Large intestine (tissue), 3 donors: ENCODE data around the gene FOXK2. TPM values are rescaled to one million over a fixed set of nuclear protein-coding genes. Genes with fewer than 3 reads are reported as not detected.

Source experiments
- DNase-seq, 2 donors: peaks; one replicate each; pipeline versions ENCODE4 v3.0.0 to v3.0.0-alpha.2; 2013
- H3K27ac ChIP-seq: one replicate; pipeline ENCODE4 v1.5.1; 2013; ENCODE audit warnings: low read length
- H3K27me3 ChIP-seq: 2 replicates; pipeline ENCODE4 v1.6.1; 2013; ENCODE audit warnings: low read length; ENCODE audit not compliant: control insufficient read depth, insufficient read depth
- H3K36me3 ChIP-seq: 2 replicates; pipeline ENCODE4 v1.6.1; 2013; ENCODE audit warnings: low read length; ENCODE audit not compliant: control insufficient read depth, insufficient read depth
- H3K4me1 ChIP-seq: one replicate; pipeline ENCODE4 v1.6.1; 2013; ENCODE audit warnings: low read length; ENCODE audit not compliant: control insufficient read depth, insufficient read depth
- H3K4me3 ChIP-seq: one replicate; pipeline ENCODE4 v1.5.1; 2013; ENCODE audit warnings: low read length
- H3K9me3 ChIP-seq: one replicate; pipeline ENCODE4 v1.6.1; 2013; ENCODE audit warnings: mild to moderate bottlenecking, low read depth, low read length, moderate library complexity; ENCODE audit not compliant: control insufficient read depth
- WGBS: methylation state at CpG from one replicate; pipeline ENCODE4 v1.1.5; 2013; ENCODE audit warnings: low lambda C conversion rate; ENCODE audit not compliant: insufficient coverage; 5-methylcytosine and 5-hydroxymethylcytosine counted together
- polyA plus RNA-seq: library from polyadenylated mRNA; unstranded; fragments of 120-200 nt; gene quantifications from one replicate; pipeline ENCODE4 v1.2.1, GENCODE V29; 2013

Gene FOXK2
- polyA plus RNA-seq, 1 donor, result 29.7 TPM

DNA sequence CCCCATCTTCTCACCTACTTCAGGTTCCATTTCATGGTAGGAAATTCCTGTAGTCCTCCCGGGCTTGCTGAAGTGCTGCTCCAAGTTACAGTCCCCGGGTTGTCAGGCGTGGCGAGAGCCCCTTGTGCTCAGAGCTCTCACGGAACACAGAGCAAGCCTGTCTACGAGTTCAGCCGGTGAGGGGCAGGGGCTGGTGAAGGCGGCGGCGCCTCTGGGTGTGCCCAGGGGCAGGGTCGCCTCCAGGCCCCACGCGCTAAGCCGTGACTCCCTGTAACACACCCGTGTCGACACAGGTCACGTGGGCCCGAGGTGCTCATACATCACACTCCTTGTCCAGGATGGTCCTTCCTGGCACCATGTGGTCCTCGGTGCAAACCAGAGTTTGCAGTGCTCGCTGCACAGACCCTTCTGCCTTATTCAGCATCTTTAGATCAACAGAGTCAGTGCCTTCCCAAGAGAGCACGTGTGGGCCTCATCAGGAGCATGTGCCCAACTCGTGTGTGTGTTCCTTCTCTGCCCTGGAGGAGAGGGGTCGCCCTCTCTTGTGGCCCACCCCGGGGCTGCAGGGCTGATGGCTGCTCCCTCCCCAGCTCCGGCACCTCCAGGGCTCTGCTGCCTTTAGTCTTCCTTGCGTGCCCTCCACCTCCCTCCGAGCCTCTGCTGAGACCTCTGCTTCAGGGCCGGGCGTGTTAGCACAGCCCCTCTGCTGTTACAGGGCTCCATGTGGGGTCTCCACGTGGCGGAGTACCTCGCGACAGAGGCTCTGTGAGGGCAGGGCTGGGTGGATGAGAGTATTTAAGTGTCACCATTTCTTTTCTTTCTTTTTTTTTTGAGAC is 77.5 kb downstream of the FOXK2 start:
- Histone ChIP-seq H3K36me3 (peaks cover 70% of the 10 kb centered on the region), H3K9me3 (peaks cover 14% of the 10 kb centered on the region), H3K4me3 (no peak overlapping the region), H3K27me3 (no peaks in the 10 kb centered on the region), H3K27ac (no peak overlapping the region), H3K4me1 (peaks cover 15% of the 10 kb centered on the region)
- 90% methylated on average over 2 of the region's 33 CpGs for WGBS
- DNase-seq, result no peak

DNA sequence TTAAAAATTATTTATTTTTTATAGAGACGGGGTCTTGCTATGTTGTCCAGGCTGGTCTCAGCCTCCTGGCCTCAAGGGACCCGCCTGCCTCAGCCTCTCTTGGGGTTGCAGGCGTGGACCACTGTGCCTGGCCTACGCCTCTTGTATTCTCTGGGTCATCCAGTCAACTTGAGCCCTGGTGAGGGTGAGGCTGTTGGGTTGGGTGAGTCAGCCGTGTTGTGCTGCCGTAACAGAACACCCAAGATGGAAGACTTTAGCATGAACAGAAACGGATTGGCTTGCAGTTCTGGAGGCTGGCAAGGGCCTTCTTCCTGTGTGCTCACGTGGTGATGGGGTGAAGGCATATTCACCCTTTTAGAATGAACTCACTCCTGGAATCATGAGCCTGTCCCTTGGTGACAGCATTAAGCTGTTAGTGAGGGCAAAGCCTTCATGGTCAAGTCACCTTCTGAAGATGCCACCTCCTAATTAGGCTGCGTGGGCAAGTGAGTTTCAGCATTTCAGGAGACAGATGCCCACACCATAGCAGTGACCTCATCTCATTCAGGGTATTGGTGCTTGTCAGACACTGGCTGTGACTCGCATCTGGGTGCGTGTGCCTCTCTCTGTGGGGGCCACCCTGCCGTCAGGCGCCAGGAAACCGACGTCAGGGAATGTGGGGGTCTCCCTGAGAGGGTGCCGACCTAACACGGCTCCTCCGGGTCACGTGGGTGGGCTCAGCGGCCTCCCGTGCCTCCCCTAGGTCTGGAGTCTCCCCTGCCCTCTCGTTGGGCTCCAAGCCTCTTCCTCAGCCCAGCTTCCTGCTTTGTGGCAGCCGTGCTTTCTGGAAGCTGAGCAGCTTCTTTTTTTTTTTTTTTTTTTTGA is 79.0 kb downstream of the FOXK2 start:
- WGBS, result 60% methylated on average over 1 of the region's 23 CpGs
- peaks cover 84% of the 10 kb centered on the region for H3K36me3 ChIP-seq
- no peak overlapping the region for H3K27ac ChIP-seq
- no peak overlapping the region for H3K4me3 ChIP-seq
- peaks cover 6% of the 10 kb centered on the region for H3K4me1 ChIP-seq
- peaks cover 14% of the 10 kb centered on the region for H3K9me3 ChIP-seq
- no peaks in the 10 kb centered on the region for H3K27me3 ChIP-seq
- DNase-seq, result no peak

DNA sequence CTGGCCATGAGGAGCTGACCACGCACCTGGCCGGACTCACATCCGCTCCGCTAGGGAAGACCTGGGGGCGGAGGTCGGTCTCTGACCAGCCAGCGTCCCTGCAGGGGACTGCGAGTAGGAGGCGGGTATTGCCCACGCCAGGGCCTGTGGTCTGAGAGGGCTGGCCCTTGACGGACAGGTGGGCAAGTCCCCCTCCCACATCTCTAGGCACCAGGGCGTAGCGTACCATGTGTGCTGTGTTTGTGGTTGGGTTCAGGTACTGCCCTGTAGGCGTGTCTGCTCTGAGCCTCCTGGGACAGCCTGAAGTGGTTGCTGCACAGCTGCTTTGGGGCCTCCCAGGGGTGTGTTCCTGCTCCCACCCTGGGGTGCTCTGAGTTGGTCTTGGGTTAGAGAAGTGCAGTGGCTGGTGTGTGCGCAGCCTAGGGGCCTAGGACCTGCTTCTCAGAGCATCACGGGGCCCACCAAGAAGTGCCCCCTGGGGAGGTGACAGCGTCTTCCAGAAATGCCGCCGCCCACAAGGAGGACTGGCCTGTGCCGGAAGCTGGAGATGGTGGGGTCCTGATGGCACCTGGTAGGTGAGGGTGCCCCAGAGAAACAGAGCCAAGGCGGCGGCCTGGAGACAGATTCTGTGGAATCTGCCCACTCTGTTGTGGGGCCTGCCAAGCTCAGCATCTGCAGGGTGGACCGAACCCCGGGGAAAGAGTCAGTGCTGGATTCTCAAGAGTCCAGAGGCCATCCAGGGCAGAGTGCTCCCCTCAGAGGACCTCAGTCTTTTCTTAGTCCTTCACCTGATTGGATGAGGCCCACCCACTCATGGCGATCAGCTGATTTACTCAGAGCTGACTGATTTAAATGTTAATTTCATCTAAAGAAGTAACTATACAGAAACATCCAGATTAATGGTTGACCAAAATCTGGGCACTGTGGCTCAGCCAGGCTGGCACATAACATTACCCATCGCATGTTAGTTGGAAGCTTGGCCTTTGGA is 80.4 kb downstream of the FOXK2 start:
- no CpG with 5 or more reads among the region's 26 CpGs for WGBS
- Histone ChIP-seq H3K36me3 (peaks cover 90% of the 10 kb centered on the region), H3K27me3 (no peaks in the 10 kb centered on the region), H3K9me3 (peaks cover 11% of the 10 kb centered on the region), H3K4me1 (no peaks in the 10 kb centered on the region), H3K27ac (no peak overlapping the region), H3K4me3 (no peak overlapping the region)
- no peak for DNase-seq

DNA sequence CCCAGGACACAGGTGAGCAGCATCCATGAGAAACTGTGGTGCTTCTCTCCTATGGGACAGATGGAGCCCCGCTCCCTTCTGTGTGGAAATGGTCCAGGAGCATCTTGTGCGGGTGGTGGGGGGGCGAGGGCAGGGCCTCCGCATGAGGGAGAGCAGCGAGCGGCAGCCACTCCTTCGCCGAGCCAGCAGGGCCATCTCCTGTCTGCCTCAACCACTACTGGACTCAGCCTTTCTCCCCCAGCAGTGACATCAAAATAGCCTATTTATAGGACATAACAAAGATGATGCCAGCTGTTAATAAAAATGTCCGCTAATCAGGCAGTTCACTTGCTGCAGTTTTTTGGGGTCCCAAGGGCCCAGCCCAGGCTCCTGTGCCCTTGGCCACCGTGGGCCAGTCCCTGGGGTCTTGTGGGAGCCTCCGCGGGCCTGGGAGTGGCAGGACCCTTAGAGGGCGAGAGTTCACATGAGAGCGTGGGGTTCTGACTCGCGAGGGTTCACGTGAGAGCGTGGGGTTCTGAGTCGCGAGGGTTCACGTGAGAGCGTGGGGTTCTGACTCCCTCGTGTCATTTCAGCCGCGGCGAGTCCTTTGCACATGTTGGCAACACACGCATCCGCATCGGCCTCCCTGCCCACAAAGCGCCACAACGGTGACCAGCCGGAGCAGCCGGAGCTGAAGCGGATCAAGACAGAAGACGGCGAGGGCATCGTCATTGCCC is 81.4 kb downstream of the FOXK2 start:
- peaks cover 11% of the 10 kb centered on the region for H3K9me3 ChIP-seq
- H3K36me3 ChIP-seq, result peaks cover 89% of the 10 kb centered on the region
- no peak overlapping the region for H3K4me3 ChIP-seq
- no peak overlapping the region for H3K27ac ChIP-seq
- H3K4me1 ChIP-seq, result no peaks in the 10 kb centered on the region
- no peaks in the 10 kb centered on the region for H3K27me3 ChIP-seq
- no peak for DNase-seq
- no CpG with 5 or more reads among the region's 37 CpGs for WGBS

DNA sequence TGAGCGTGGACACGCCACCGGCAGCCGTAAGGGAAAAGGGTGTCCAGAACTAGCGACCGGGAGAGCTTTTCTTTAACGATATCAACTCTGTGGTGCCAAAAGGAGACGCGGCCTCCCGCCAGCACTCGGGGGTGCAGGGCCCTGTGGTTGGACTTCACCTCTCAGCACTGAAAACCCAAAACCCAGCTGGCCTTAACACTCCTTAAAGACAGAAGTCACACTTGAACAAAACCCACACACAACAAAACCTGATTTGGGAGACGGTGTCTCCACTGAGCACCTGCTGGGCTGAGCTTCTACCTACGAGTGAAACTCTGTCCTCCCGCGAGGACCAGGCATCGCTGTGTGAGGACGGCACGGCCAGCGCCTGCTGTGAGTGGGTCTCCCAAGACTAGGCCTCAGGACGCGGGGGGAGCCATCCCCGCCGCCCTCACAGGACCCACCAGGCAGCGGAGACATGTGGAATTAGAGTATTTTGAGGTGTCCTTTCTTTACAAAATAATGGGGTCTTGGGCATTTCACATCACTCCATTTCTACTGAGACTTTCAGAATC is 82.0 kb downstream of the FOXK2 start:
- WGBS, result no CpG with 5 or more reads among the region's 24 CpGs
- peaks cover 89% of the 10 kb centered on the region for H3K36me3 ChIP-seq
- no peak for DNase-seq

DNA sequence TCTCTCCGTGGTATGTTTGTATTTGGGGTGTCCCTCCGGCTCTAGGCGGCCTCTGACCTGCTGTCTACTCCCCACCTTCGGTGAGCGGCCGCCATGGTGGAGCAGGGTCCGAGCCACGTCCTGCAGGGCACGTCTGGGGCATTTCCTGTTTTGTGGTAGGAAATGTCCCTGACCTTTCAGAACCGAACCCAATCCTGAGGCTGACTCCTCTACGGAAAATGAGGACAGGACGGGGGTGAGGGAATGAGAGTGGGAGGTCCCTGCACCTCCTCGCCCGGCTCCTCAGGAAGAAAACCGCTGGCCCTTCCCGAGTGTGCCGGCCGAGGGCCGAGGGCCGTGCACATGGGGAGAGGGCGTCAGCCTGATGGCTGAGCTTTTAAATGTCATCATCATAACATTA is 83.0 kb downstream of the FOXK2 start:
- H3K4me1 ChIP-seq, result no peaks in the 10 kb centered on the region
- no CpG with 5 or more reads among the region's 21 CpGs for WGBS
- no peak overlapping the region for H3K4me3 ChIP-seq
- DNase-seq, result no peak
- peaks cover 80% of the 10 kb centered on the region for H3K36me3 ChIP-seq
- H3K27ac ChIP-seq, result no peak overlapping the region
- H3K27me3 ChIP-seq, result no peaks in the 10 kb centered on the region
- peaks cover 11% of the 10 kb centered on the region for H3K9me3 ChIP-seq

More for the DNA sequence above, 82.0 kb downstream of the FOXK2 start:
- no peaks in the 10 kb centered on the region for H3K4me1 ChIP-seq
- H3K27ac ChIP-seq, result no peak overlapping the region
- no peaks in the 10 kb centered on the region for H3K27me3 ChIP-seq
- no peak overlapping the region for H3K4me3 ChIP-seq
- H3K9me3 ChIP-seq, result peaks cover 11% of the 10 kb centered on the region

DNA sequence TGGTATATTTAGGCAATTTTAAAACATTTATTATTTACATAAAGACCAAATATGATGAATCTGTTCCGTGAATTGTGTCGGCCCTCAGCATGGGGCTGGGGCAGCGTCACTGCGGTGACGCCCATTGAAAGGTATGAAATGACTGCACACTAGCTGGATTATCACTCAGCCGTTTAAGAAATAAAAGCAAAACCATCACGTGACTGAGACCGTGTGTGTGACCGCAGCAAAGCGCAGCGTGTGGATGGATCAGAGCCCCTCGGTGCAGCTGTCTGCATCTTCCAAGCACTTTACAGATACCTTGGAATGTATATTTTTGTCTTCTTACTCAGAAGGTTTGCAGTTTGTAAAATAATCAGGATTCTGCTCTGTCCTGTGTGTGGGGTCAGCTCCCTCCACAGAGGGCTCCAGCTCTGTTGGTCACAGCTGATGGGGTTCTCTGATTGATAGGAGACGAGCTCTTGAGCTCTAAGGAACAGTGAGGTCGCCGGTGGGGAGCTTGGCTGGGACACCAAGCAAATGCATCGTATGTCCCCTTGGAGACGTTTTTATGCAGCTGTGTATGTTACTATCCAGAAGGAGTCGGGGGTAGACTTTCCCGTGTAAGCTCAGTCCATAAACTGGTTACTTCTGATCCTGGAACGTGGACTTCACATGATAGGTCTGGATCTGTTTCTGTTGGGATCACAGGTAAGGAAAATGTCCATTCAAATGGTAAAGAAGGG is 83.6 kb downstream of the FOXK2 start:
- DNase-seq, result no peak
- 83% methylated on average over 1 of the region's 20 CpGs for WGBS
- Histone ChIP-seq H3K36me3 (peaks cover 79% of the 10 kb centered on the region), H3K27me3 (no peaks in the 10 kb centered on the region), H3K9me3 (peaks cover 11% of the 10 kb centered on the region), H3K4me3 (no peak overlapping the region), H3K4me1 (no peaks in the 10 kb centered on the region), H3K27ac (no peak overlapping the region)

DNA sequence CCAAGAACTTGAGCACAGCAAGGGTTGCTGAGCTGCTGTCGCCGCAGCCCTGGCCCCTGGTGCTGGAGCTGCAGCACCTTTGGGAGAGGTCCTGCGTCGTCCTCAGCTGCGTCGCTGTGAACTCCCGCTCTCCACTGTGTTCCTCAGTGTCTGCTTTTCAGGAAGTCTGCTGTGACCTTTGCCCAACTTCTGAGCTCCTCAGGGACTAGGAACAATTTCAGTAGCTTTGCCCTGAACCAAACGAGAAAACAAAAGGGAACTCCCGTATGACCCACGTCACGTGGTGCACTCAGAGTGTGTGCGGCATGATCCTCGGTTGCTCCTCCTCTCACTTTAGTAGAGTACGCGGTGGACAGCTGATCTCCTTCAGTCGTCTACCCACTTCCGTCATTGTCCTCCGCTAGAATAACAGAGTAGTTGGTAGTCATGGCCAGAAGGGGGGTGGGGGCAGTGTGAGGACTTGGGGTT is 84.5 kb downstream of the FOXK2 start:
- peaks cover 73% of the 10 kb centered on the region for H3K36me3 ChIP-seq
- peak; percentile 63 to 89 for DNase-seq
- no peaks in the 10 kb centered on the region for H3K27me3 ChIP-seq
- no peak overlapping the region for H3K4me3 ChIP-seq
- WGBS, result no CpG with 5 or more reads among the region's 18 CpGs
- H3K9me3 ChIP-seq, result peaks cover 11% of the 10 kb centered on the region
- no peaks in the 10 kb centered on the region for H3K4me1 ChIP-seq
- peak overlapping the region; percentile 8 for H3K27ac ChIP-seq

DNA sequence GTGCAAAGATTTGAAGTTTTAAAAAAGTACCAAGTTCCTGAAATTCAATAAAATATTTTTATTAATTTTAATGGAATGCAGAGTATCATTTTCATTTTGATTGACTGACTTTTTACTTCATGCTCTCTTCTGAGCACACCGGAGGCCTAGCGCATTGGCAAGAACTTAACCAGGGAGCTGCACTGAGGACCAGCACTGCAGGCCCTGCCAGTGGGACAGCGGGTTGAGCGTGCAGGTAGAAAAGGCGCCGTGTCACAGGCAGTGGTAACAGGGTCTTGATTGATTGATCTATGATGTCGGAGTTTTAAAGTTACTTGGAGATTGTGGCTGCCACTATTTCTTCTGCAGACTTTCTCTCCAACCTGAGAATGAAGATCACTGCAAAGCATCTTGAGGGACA is 85.0 kb downstream of the FOXK2 start:
- no CpG with 5 or more reads among the region's 7 CpGs for WGBS
- Histone ChIP-seq H3K27ac (no peak overlapping the region), H3K9me3 (peaks cover 11% of the 10 kb centered on the region), H3K27me3 (no peaks in the 10 kb centered on the region), H3K4me1 (no peaks in the 10 kb centered on the region), H3K36me3 (peaks cover 72% of the 10 kb centered on the region), H3K4me3 (no peak overlapping the region)
- DNase-seq, result no peak
